ENCODE results near the gene NISCH.

Gene NISCH

DNA sequence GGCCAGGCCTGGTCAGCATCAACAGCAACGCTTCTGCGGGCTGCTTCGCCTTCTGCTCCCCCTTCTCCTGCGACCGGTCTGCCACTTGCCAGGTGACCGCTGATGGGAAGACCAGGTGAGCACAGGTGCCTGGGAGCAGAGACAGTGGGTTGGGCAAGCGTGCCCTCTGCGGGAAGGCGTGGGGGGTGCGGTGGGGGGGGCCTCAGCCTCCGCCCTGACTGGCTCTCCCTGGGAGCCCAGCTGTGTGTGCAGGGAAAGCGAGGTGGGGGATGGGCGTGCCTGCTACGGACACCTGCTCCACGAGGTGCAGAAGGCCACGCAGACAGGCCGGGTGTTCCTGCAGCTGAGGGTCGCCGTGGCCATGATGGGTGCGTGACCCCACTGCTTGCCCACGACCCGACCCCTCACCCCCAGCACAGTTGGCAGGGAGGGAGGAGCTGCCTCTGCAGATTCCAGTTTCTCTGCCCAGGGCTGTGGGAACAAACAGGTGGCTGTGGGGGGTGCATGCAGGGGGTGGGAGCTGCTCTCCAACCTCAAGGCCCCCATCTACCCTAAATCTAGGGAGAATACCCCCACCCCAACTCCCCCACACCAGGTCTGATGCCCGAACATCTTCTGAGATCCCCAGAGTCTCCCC lies 48.5 kb downstream of the NISCH start:
- H3K9me3 ChIP-seq (ENCODE audit: insufficient read depth, low read length): no peaks in the 10 kb centered on the region
- no peaks in the 10 kb centered on the region for H3K36me3 ChIP-seq (ENCODE audit: low read length)
- H3K4me2 ChIP-seq (ENCODE audit: low read depth, low read length, poor library complexity, severe bottlenecking): no peak overlapping the region
- H3K9ac ChIP-seq (ENCODE audit: low read length): no peak overlapping the region
- no peaks in the 10 kb centered on the region for H3K79me2 ChIP-seq (ENCODE audit: insufficient read depth, low read length)
- H3F3A ChIP-seq (ENCODE audit: insufficient read depth): no peaks in the 10 kb centered on the region
- H3K27me3 ChIP-seq (ENCODE audit: low read length): no peaks in the 10 kb centered on the region
- H2AFZ ChIP-seq (ENCODE audit: low read depth, low read length, severe bottlenecking): no peak overlapping the region
- H3K4me3 ChIP-seq (ENCODE audit: insufficient read depth, low read length, poor library complexity, severe bottlenecking): no peak overlapping the region
- no peak for TF ChIP-seq EZH2phosphoT487 (conservative IDR thresholded peaks at IDR 0.05; ENCODE audit: low read length)
- TF ChIP-seq, protein P1, sequence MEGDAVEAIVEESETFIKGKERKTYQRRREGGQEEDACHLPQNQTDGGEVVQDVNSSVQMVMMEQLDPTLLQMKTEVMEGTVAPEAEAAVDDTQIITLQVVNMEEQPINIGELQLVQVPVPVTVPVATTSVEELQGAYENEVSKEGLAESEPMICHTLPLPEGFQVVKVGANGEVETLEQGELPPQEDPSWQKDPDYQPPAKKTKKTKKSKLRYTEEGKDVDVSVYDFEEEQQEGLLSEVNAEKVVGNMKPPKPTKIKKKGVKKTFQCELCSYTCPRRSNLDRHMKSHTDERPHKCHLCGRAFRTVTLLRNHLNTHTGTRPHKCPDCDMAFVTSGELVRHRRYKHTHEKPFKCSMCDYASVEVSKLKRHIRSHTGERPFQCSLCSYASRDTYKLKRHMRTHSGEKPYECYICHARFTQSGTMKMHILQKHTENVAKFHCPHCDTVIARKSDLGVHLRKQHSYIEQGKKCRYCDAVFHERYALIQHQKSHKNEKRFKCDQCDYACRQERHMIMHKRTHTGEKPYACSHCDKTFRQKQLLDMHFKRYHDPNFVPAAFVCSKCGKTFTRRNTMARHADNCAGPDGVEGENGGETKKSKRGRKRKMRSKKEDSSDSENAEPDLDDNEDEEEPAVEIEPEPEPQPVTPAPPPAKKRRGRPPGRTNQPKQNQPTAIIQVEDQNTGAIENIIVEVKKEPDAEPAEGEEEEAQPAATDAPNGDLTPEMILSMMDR (IDR thresholded peaks at IDR 0.05; ENCODE audit: insufficient read depth, low read length, poor library complexity, severe bottlenecking): no peak
- H3K27ac ChIP-seq (ENCODE audit: low read depth, low read length): no peak overlapping the region
- H3K9me2 ChIP-seq (replicated peaks; ENCODE audit: insufficient read depth, low read length): no peaks in the 10 kb centered on the region
- H4K20me1 ChIP-seq (ENCODE audit: low read depth, low read length): no peaks in the 10 kb centered on the region; the same call in 1 of the 2 replicates

DNA sequence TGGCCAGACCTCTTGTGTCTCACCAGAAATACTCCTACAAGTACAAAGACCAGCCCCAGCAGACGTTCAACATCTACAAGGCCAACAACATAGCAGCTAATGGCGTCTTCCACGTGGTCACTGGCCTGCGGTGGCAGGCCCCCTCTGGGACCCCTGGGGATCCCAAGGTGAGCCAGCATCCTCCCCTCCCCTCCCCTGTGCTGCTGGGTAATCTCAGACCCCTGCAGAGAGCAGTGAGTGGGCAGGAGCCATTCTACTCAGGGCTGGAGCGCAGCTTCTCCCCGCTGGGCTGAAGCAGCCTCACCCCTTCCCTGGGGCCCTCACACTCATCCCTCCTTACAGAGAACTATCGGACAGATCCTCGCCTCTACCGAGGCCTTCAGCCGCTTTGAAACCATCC lies 49.6 kb downstream of the NISCH start:
- Histone ChIP-seq H4K20me1 (ENCODE audit: low read depth, low read length) (no peaks in the 10 kb centered on the region; the same call in 1 of the 2 replicates), H3K4me3 (ENCODE audit: insufficient read depth, low read length, poor library complexity, severe bottlenecking) (no peak overlapping the region), H3K4me2 (ENCODE audit: low read depth, low read length, poor library complexity, severe bottlenecking) (no peak overlapping the region), H3K9me3 (ENCODE audit: insufficient read depth, low read length) (no peaks in the 10 kb centered on the region), H3K9me2 (replicated peaks; ENCODE audit: insufficient read depth, low read length) (no peaks in the 10 kb centered on the region), H3K79me2 (ENCODE audit: insufficient read depth, low read length) (no peaks in the 10 kb centered on the region), H3K27ac (ENCODE audit: low read depth, low read length) (no peak overlapping the region), H3F3A (ENCODE audit: insufficient read depth) (no peaks in the 10 kb centered on the region), H3K36me3 (ENCODE audit: low read length) (no peaks in the 10 kb centered on the region), H3K9ac (ENCODE audit: low read length) (no peak overlapping the region), H2AFZ (ENCODE audit: low read depth, low read length, severe bottlenecking) (no peak overlapping the region), H3K27me3 (ENCODE audit: low read length) (no peaks in the 10 kb centered on the region)
- TF ChIP-seq, protein P1 (IDR thresholded peaks at IDR 0.05; ENCODE audit: insufficient read depth, low read length, poor library complexity, severe bottlenecking): no peak
- TF ChIP-seq EZH2phosphoT487 (conservative IDR thresholded peaks at IDR 0.05; ENCODE audit: low read length): no peak

DNA sequence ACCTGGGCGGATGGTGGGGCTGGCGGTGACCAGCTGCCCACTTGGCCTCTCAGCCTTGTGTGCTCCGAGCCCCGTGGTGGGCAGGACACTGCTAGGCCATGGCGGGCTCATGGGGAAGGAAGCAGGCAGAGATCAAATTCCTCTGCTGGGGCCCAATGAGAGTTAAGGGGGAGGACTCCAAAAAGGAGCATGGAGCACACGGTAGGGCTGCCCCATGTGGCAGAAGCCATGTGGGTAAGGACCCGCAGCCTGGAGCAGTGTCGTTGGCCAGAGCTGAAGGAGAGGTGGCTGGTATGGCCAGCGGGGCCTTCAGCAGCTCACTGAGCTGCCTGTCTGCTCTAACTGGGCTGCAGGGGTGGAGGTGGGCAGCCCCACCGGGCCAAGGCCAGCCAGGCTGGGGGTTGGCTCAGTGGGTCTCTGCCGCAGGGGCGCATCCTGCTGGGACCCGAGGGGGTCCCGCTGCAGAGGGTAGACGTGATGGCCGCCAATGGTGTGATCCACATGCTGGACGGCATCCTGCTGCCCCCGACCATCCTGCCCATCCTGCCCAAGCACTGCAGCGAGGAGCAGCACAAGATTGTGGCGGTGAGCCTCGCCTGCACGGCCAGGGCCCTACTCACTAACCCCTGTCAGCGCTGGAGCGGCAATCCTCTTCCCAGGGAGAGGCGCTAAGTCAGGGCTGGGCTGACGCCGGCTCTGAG lies 51.0 kb downstream of the NISCH start:
- H3K4me2 ChIP-seq (ENCODE audit: low read depth, low read length, poor library complexity, severe bottlenecking): no peak overlapping the region
- no peaks in the 10 kb centered on the region for H3K27me3 ChIP-seq (ENCODE audit: low read length)
- no peaks in the 10 kb centered on the region; the same call in 1 of the 2 replicates for H4K20me1 ChIP-seq (ENCODE audit: low read depth, low read length)
- no peak overlapping the region for H3K9ac ChIP-seq (ENCODE audit: low read length)
- no peaks in the 10 kb centered on the region for H3K79me2 ChIP-seq (ENCODE audit: insufficient read depth, low read length)
- H3K9me3 ChIP-seq (ENCODE audit: insufficient read depth, low read length): no peaks in the 10 kb centered on the region
- no peak overlapping the region for H3K27ac ChIP-seq (ENCODE audit: low read depth, low read length)
- no peaks in the 10 kb centered on the region for H3K9me2 ChIP-seq (replicated peaks; ENCODE audit: insufficient read depth, low read length)
- H3F3A ChIP-seq (ENCODE audit: insufficient read depth): no peaks in the 10 kb centered on the region
- H3K4me3 ChIP-seq (ENCODE audit: insufficient read depth, low read length, poor library complexity, severe bottlenecking): no peak overlapping the region
- no peaks in the 10 kb centered on the region for H3K36me3 ChIP-seq (ENCODE audit: low read length)
- TF ChIP-seq EZH2phosphoT487 (conservative IDR thresholded peaks at IDR 0.05; ENCODE audit: low read length): no peak
- TF ChIP-seq, protein P1 (IDR thresholded peaks at IDR 0.05; ENCODE audit: insufficient read depth, low read length, poor library complexity, severe bottlenecking): no peak
- H2AFZ ChIP-seq (ENCODE audit: low read depth, low read length, severe bottlenecking): no peak overlapping the region

Measured in SU-DHL-6 (cell line).